Vagina (tissue), 2 donors: Measurements from ENCODE around the gene ACAD8.

Experiments
- CTCF ChIP-seq, 3 experiments: fragments of 450-650 bp in 2 of 3; fragments of 200-600 bp in 1 of 3; sonication (generic) in 1 of 3; IDR thresholded peaks; one replicate each; pipeline ENCODE4 v1.5.1; 2017 to 2019; ENCODE audit warnings: antibody characterized with exemption in 3 of 3, mild to moderate bottlenecking in 2 of 3, moderate library complexity in 2 of 3
- POLR2AphosphoS5 ChIP-seq, 2 donors: sonication (generic); formaldehyde crosslinking; IDR thresholded peaks; one replicate each; pipeline ENCODE4 v1.9.0; 2017; ENCODE audit warnings: antibody characterized with exemption in 2 of 2, mild to moderate bottlenecking in 2 of 2, low read depth in 1 of 2; ENCODE audit not compliant: insufficient read depth in 1 of 2

GRCh38 chr11:134282121-134283045 lies 29.0 kb downstream of the ACAD8 start:
- no peak for TF ChIP-seq POLR2AphosphoS5 (IDR thresholded peaks at IDR 0.05; ENCODE audit: insufficient read depth in 1 of 2, low read depth in 1 of 2)
- no peak for TF ChIP-seq CTCF (IDR thresholded peaks at IDR 0.05)
